GM12878 (cell line): ENCODE measurements around the gene EPHA4. TPM values are rescaled to one million over a fixed set of nuclear protein-coding genes. Genes with fewer than 3 reads are reported as not detected.
A peak's percentile ranks its signal among the peaks of the same experiment; 100 is the strongest.

Experiments
- ATAC-seq: fragments of 200-7000 bp; cut with Tn5 transposase; 3 replicates; pipeline ENCODE4 v1.9.1; 2020; ENCODE audit warnings: mild to moderate bottlenecking, moderate library complexity
- BruUV-seq: library from RNA; stranded (reverse); fragments of 400-500 nt; replicated peaks from 2 replicates; lab custom pipeline; 2021; lab: Mats Ljungman, UMichigan
- CTCF ChIA-PET: fragments of 300-600 bp; sonication (Branson Sonifier 250); formaldehyde crosslinking; extraction: SDS; loops from one replicate; lab custom pipeline; 2021; ENCODE audit warnings: inconsistent platforms; lab: Yijun Ruan, JAX
- POLR2A ChIA-PET: fragments of 350-600 bp; formaldehyde crosslinking; extraction: SDS; loops from one replicate; lab custom pipeline; 2021; ENCODE audit warnings: inconsistent platforms; lab: Charles Lee
- RAD21 ChIA-PET: fragments of 300-600 bp; sonication (Branson Sonifier 250); formaldehyde crosslinking; loops from one replicate; lab custom pipeline; 2023; ENCODE audit warnings: antibody characterized with exemption; ENCODE audit not compliant: unreplicated experiment; lab: Charles Lee
- SMC1A ChIA-PET: fragments of 300-600 bp; sonication (Branson Sonifier 250); formaldehyde crosslinking; loops from one replicate; lab custom pipeline; 2023; ENCODE audit not compliant: unreplicated experiment, uncharacterized antibody; lab: Charles Lee
- DNase-seq: peaks from one replicate; pipeline ENCODE4 v3.0.0-alpha.2; 2011; ENCODE audit warnings: low read depth, low spot score
- FAIRE-seq: peaks from 3 replicates; lab custom pipeline; 2011; peaks lifted over from hg19 to GRCh38; lab: Jason Lieb, UNC
- H2AFZ ChIP-seq: 2 replicates; pipeline ENCODE4 v1.6.0; 2011; ENCODE audit warnings: low read depth, low read length, control low read depth; ENCODE audit not compliant: control insufficient read depth
- H3K27ac ChIP-seq: 2 replicates; pipeline ENCODE4 v1.5.1; 2011; ENCODE audit warnings: control low read depth; ENCODE audit not compliant: control insufficient read depth, insufficient read depth
- H3K27me3 ChIP-seq, 2 experiments: replicated peaks in 1 of 2; 2 replicates each; pipeline versions ENCODE4 v1.6.0 to v1.6.1; 2011; ENCODE audit warnings: low read length in 1 of 2; ENCODE audit not compliant: control insufficient read depth in 2 of 2, insufficient read depth in 2 of 2
- H3K36me3 ChIP-seq, 2 experiments: 2 replicates each; pipeline ENCODE4 v1.5.1; 2011; ENCODE audit warnings: low read length in 1 of 2; ENCODE audit not compliant: control insufficient read depth in 2 of 2, insufficient read depth in 2 of 2
- H3K4me1 ChIP-seq: 2 replicates; pipeline ENCODE4 v1.6.1; 2011; ENCODE audit warnings: mild to moderate bottlenecking, low read length, moderate library complexity, mixed read lengths; ENCODE audit not compliant: control insufficient read depth, insufficient read depth
- H3K4me2 ChIP-seq: 2 replicates; pipeline ENCODE4 v1.6.0; 2011; ENCODE audit warnings: control low read depth; ENCODE audit not compliant: control insufficient read depth, insufficient read depth
- H3K4me3 ChIP-seq: fragments of 200-600 bp; sonication (generic); 2 replicates; pipeline ENCODE4 v1.5.1; 2016
- H3K79me2 ChIP-seq: 2 replicates; pipeline ENCODE4 v1.6.0; 2011; ENCODE audit warnings: low read length; ENCODE audit not compliant: control insufficient read depth, insufficient read depth
- H3K9ac ChIP-seq: 2 replicates; pipeline ENCODE4 v1.8.0; 2011; ENCODE audit warnings: low read length, control low read depth, mixed read lengths; ENCODE audit not compliant: control insufficient read depth, insufficient read depth
- H3K9me3 ChIP-seq: replicated peaks from 3 replicates; pipeline ENCODE4 v1.5.1; 2011; ENCODE audit warnings: mild to moderate bottlenecking, low read length; ENCODE audit not compliant: control insufficient read depth, insufficient read depth
- H4K20me1 ChIP-seq: 2 replicates; pipeline ENCODE4 v1.6.0; 2011; ENCODE audit not compliant: control insufficient read depth, insufficient read depth
- BCL3 ChIP-seq: IDR thresholded peaks from 2 replicates; pipeline ENCODE4 v1.6.1; 2011; ENCODE audit warnings: borderline replicate concordance, low read depth, mild to moderate bottlenecking, moderate library complexity, low read length; ENCODE audit not compliant: insufficient read depth, poor library complexity, severe bottlenecking
- BRCA1 ChIP-seq: IDR thresholded peaks from 2 replicates; pipeline ENCODE4 v1.6.1; 2011; ENCODE audit warnings: low read depth, low read length, improper control_type of control experiment
- CHD2 ChIP-seq: IDR thresholded peaks from 2 replicates; pipeline ENCODE4 v1.6.1; 2011; ENCODE audit warnings: low read depth, low read length, improper control_type of control experiment, borderline replicate concordance
- GATAD2B ChIP-seq: fragments of 450-650 bp; conservative IDR thresholded peaks from 2 replicates; pipeline ENCODE4 v1.6.1; 2017; ENCODE audit warnings: low read depth, mild to moderate bottlenecking, moderate library complexity
- JUNB ChIP-seq: IDR thresholded peaks from 2 replicates; pipeline ENCODE4 v1.6.1; 2016; ENCODE audit warnings: antibody characterized with exemption, mild to moderate bottlenecking
- KDM1A ChIP-seq: fragments of 200-600 bp; sonication (generic); IDR thresholded peaks from 2 replicates; pipeline ENCODE4 v1.6.1; 2016; ENCODE audit warnings: borderline replicate concordance
- MEF2A ChIP-seq: IDR thresholded peaks from 2 replicates; pipeline ENCODE4 v1.6.1; 2011; ENCODE audit warnings: low read depth, mild to moderate bottlenecking, low read length, moderate library complexity; ENCODE audit not compliant: insufficient read depth
- MEF2B ChIP-seq: fragments of 450-650 bp; IDR thresholded peaks from 2 replicates; pipeline ENCODE4 v1.6.1; 2018; ENCODE audit warnings: mild to moderate bottlenecking, moderate library complexity; ENCODE audit not compliant: partially characterized antibody, poor library complexity, severe bottlenecking
- PAX5 ChIP-seq: IDR thresholded peaks from 2 replicates; pipeline ENCODE4 v1.6.1; 2011; ENCODE audit warnings: low read depth, low read length, borderline replicate concordance
- SIN3A ChIP-seq: IDR thresholded peaks from 2 replicates; pipeline ENCODE4 v1.6.1; 2012; ENCODE audit warnings: low read depth, low read length, improper control_type of control experiment
- ZNF207 ChIP-seq: fragments of 450-650 bp; IDR thresholded peaks from 2 replicates; pipeline ENCODE4 v1.6.1; 2014; ENCODE audit warnings: antibody characterized with exemption, mild to moderate bottlenecking, borderline replicate concordance
- ZNF217 ChIP-seq: fragments of 450-650 bp; IDR thresholded peaks from 2 replicates; pipeline ENCODE4 v1.6.1; 2017; ENCODE audit warnings: antibody characterized with exemption, mild to moderate bottlenecking
- ZNF274 ChIP-seq: IDR thresholded peaks from one replicate; pipeline ENCODE4 v1.8.0; 2011; ENCODE audit not compliant: insufficient read length, insufficient read depth
- WGBS: methylation state at CpG from one replicate; pipeline ENCODE4 v1.1.6; 2016; ENCODE audit warnings: low lambda C conversion rate; ENCODE audit not compliant: insufficient replicate concordance, insufficient coverage; ENCODE audit errors: missing lambda C conversion rate; 5-methylcytosine and 5-hydroxymethylcytosine counted together
- in situ Hi-C: fragments of 300-500 bp; cut with MboI; formaldehyde crosslinking; loops from 9 replicates; pipeline ENCODE4 v1.14.3; 2018; ENCODE audit warnings: mixed read lengths
- intact Hi-C: fragments of 100-400 bp; cut with micrococcal nuclease; formaldehyde crosslinking; loops from one replicate; pipeline ENCODE4 v1.14.2; 2022; ENCODE audit not compliant: unreplicated experiment
- polyA plus RNA-seq, 11 experiments: library from polyadenylated mRNA; depleted of rRNA in 4 of 11; unstranded in 6 of 11; stranded (reverse) in 5 of 11; fragments of >200 nt; fragmentation: Nextera tagmentation in 4 of 11; fragmentation: Illumina TruSeq in 1 of 11; extraction: Ambion mirVana in 4 of 11; extraction: Trizol in 1 of 11; gene quantifications; 1 replicate in 1 of 11; 2 replicates in 10 of 11; pipeline versions ENCODE4 v1.2.1 to v1.2.3, GENCODE V29; 2011 to 2016; ENCODE audit warnings: inconsistent platforms in 2 of 11, missing spikeins in 2 of 11, low read depth in 1 of 11
- total RNA-seq, 4 experiments: library from RNA; depleted of rRNA in 3 of 4; stranded (reverse); fragments of >200 nt in 3 of 4; fragmentation: Illumina TruSeq in 1 of 4; extraction: Trizol in 1 of 4; gene quantifications; 2 replicates each; pipeline versions ENCODE4 v1.2.1 to v1.2.3, GENCODE V29; 2013 to 2021
- TF ChIP-seq, protein P1 (sequence below): IDR thresholded peaks from 2 replicates; pipeline ENCODE4 v1.6.1; 2011; ENCODE audit warnings: mild to moderate bottlenecking, low read depth, low read length, moderate library complexity; ENCODE audit not compliant: insufficient replicate concordance

EPHA4 gene
- total and polyA plus RNA-seq, 10 of the 15 experiments (the other 5 are each of a cell fraction or from before 2014, with no cell fraction given), result 0.06 to 1.5 (median 0.33) TPM; not detected in 1

DNA sequence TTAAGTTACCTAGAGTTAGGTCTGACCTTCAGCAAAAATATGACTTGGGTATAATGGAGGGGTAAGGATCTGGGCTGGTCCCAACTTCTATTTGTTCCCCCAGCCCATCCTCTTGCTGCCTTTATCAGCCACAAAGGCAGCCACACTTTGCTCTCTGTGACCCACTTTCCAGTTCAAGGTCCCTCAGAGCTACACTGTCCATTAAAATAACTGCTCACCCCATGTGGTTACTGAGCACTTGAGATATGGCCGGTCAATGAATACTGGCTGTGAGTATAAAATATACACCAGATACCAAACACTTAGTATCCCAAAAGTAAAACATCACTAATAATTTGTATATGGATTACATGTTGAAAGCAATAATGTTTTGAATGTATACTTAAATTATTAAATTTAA is 67.2 kb downstream of the EPHA4 start (continued):
- TF ChIP-seq, protein P1, sequence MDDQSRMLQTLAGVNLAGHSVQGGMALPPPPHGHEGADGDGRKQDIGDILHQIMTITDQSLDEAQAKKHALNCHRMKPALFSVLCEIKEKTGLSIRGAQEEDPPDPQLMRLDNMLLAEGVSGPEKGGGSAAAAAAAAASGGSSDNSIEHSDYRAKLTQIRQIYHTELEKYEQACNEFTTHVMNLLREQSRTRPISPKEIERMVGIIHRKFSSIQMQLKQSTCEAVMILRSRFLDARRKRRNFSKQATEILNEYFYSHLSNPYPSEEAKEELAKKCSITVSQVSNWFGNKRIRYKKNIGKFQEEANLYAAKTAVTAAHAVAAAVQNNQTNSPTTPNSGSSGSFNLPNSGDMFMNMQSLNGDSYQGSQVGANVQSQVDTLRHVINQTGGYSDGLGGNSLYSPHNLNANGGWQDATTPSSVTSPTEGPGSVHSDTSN, result no peak
- TF ChIP-seq MEF2B (no peak), MEF2A (no peak), CHD2 (no peak), GATAD2B (no peak), PAX5 (no peak), BRCA1 (no peak), JUNB (no peak)

DNA sequence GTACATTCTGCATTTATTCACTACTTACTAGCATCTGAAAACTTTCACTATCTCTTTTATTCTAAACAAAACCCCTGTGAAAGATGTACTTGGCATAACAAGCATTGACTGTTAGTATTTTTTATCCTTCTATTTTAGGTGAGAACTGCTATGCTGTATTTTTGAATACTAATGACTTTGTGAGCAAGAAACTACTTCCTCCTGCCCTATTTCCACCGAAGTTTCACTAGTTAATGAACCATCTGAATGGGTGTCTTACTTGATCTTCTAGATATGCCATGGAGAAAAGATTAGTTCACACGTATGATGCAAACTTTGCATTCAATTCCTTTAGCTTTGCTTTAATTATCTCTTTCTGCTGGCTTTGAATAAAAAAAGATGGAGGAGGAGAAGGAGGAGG is 68.1 kb downstream of the EPHA4 start:
- Histone ChIP-seq H3K4me2 (no peak overlapping the region), H4K20me1 (no peaks in the 10 kb centered on the region), H3K79me2 (no peaks in the 10 kb centered on the region), H3K36me3 (no peaks in the 10 kb centered on the region), H3K27me3 (no peaks in the 10 kb centered on the region; a peak in 1 of 4 replicates), H3K27ac (no peak overlapping the region), H2AFZ (no peak overlapping the region), H3K4me1 (no peaks in the 10 kb centered on the region), H3K9ac (no peak overlapping the region), H3K9me3 (no peaks in the 10 kb centered on the region), H3K4me3 (no peak overlapping the region)
- SMC1A ChIA-PET, result interaction anchor here (1.0 kb wide), 1 partner anchor 9 kb away, joined by 5 read pairs; no protein-coding TSS in a partner anchor
- no TSS peak for BruUV-seq
- WGBS, result 4% methylated on average over 2 of the region's 2 CpGs
- ATAC-seq (peak; percentile 66), FAIRE-seq (no peak), DNase-seq (no peak)
- POLR2A ChIA-PET, result no interaction called here
- intact Hi-C loops (no loop called here), in situ Hi-C loops (no loop called here)
- RAD21 ChIA-PET, result no interaction called here
- CTCF ChIA-PET, result no interaction called here
- TF ChIP-seq BCL3 (no peak), ZNF217 (no peak), ZNF207 (no peak), ZNF274 (no peak), KDM1A (no peak), SIN3A (no peak)
